Pulmonary artery endothelial cell (primary cell): ENCODE measurements around the gene GNS. TPM values are rescaled to one million over a fixed set of nuclear protein-coding genes. Genes with fewer than 3 reads are reported as not detected.
A peak's percentile ranks its signal among the peaks of the same experiment; 100 is the strongest.
"Not testable (repeated sequence)": the region's sequence is repeated elsewhere in the genome, so short reads cannot be mapped to it uniquely, and the experiment has no call there.

Source experiments
- DNase-seq: peaks from one replicate; pipeline ENCODE4 v3.0.0-alpha.2; 2011; ENCODE audit warnings: low read depth, low spot score
- total RNA-seq: library from RNA; depleted of rRNA; stranded (reverse); fragments of >200 nt; gene quantifications from 2 replicates; pipeline ENCODE4 v1.2.3, GENCODE V29; 2014

Gene GNS
- total RNA-seq, 1 donor from 2014 or later: 245 TPM

DNA sequence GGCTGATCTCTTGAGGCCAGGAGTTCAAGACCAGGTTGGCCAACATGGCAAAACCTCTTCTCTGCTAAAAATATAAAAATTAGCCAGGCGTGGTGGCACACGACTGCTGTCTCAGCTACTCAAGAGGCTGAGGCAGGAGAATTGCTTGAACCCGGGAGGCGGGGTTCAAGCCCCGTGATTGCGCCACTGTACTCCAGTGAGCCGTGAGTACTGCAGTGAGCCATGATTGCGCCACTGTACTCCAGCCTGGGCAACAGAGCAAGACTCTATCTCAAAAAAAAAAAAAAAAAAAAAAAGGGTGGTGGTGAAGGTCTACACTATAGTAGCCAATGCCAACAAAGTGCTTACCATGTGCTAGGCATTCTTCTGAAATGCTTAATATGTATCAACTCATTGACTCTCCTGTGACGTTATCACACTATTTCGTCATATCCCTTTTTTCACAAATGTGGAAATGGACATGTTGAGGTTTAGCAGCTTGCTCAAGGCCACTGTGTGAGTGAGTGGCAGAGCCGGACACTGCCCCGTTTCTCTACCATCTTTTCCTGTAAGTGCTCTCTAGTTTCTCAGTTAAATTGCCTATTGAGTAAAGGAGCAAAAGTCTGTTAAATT, 59.6 kb downstream of the GNS start:
- DNase-seq: no peak

- no peak for DNase-seq
Measured at GRCh38 chr12:64696080-64696741, 63.0 kb downstream of the GNS start.

- no peak for DNase-seq
Measured at GRCh38 chr12:64695550-64695949, 63.7 kb downstream of the GNS start.

- no peak for DNase-seq
Measured at GRCh38 chr12:64694130-64695040, 64.8 kb downstream of the GNS start.

DNA sequence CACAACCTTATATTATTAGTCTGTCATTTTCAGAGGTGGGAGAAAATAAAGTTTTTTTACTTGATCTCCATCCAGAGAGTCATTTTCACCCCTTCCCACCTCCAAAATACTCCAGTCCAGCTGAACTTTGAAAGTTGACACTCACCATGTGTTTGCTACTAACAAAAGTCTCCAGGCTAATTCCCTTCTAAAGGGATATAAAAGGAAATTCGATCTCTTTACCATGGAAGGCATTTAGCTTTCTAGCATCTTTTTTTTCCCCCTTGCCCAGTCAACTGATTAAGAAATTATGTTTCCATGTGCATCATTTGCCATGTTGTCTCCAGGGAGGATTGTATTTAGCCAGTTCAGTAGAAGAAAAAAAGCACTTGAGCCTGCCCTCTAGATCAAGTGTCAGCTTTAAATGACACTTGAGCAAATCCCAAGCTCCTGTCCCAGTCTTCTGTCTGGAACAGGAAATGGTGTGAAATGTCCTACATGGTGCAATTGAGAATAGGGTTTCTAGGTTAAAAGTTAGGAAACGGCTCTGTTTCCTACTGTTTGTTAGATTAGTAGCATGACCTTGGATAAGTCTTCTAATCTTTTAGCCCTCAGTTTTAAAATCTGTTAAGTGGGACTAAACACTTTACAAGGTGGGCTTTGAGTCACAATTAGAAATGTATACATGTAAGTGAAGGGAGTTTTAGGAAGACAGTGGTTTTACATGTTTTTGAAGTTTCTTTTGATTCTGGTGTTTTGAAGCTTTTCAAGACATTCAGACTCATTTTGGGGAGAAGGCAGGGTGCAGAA, 67.2 kb downstream of the GNS start:
- no peak for DNase-seq

GRCh38 chr12:64691227-64691794, 67.9 kb downstream of the GNS start:
- no peak for DNase-seq

DNA sequence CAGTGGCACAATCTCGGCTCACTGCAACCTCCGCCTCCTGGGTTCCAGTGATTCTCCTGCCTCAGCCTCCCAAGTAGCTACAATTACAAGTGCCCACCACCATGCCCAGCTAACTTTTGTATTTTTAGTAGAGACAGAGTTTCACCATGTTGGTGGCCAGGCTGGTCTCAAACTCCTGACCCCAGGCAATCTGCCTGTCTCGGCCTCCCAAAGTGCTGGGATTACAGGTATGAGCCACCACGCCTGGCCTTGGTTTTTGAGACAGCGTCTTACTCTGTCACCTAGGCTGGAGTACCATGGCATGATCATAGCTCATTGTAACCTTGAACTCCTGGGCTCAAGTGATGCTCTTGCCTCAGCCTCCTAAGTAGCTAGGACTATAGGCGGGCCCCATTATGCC, 69.0 kb downstream of the GNS start:
- not testable (repeated sequence) for DNase-seq

GRCh38 chr12:64688715-64689114, 70.5 kb downstream of the GNS start:
- no peak for DNase-seq

- no peak for DNase-seq
Measured at GRCh38 chr12:64688219-64688618, 71.0 kb downstream of the GNS start.

- no peak for DNase-seq
Measured at GRCh38 chr12:64687816-64688215, 71.4 kb downstream of the GNS start.

GRCh38 chr12:64685605-64686004, 73.6 kb downstream of the GNS start:
- DNase-seq: no peak

DNA sequence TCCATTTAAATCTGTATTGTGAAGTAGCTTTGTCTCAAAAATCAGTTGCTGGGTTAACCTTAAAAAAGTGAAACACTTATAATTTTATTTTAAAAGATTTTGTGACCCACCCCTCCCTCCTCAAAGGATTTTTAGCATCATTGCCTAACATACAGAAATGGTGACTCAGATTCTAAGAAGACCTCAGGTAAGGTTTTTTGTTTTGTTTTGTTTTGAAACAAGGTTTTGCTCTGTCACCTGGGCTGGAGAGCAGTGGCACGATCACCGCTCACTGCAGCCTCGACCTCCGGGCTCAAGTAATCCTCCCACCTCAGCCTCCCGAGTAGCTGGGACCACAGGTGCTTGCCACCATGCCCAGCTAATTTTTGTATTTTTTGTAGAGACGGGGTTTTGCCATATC, 74.2 kb downstream of the GNS start:
- no peak for DNase-seq

- no peak for DNase-seq
Measured at GRCh38 chr12:64683816-64684543, 75.2 kb downstream of the GNS start.

DNA sequence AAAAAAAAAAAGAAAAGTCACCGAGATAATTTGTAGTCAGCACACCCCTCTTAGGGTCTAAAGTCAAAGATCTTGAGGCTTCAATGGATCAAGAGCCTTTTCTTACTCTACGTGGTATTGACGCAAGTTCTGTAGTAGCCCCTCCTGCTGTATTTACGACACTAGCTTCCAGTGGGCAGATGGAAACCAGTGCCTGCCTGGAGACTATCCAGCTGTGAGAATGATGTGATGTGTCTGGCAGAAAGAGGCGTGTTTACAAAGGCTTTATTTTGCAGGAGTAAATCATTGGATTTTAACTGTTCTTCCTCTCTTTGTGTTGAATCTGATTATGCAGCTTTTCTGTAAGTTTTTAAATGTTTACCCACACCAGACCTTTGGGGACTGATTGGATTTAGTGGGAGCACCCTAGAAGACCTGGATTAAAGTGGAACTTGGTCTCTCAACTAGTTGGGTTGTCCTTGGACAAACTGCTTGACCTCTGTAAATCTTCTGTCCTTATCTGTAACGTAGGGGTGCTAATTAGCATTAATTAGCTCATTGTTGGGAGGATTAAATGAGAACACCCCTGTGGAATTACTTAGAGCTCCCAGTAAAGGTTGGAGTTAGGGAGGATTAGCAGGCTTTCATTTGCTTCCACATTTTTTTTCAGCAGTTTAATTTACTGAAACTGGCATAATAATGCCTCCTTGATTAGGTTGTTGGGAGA, 76.5 kb downstream of the GNS start:
- DNase-seq: no peak

DNA sequence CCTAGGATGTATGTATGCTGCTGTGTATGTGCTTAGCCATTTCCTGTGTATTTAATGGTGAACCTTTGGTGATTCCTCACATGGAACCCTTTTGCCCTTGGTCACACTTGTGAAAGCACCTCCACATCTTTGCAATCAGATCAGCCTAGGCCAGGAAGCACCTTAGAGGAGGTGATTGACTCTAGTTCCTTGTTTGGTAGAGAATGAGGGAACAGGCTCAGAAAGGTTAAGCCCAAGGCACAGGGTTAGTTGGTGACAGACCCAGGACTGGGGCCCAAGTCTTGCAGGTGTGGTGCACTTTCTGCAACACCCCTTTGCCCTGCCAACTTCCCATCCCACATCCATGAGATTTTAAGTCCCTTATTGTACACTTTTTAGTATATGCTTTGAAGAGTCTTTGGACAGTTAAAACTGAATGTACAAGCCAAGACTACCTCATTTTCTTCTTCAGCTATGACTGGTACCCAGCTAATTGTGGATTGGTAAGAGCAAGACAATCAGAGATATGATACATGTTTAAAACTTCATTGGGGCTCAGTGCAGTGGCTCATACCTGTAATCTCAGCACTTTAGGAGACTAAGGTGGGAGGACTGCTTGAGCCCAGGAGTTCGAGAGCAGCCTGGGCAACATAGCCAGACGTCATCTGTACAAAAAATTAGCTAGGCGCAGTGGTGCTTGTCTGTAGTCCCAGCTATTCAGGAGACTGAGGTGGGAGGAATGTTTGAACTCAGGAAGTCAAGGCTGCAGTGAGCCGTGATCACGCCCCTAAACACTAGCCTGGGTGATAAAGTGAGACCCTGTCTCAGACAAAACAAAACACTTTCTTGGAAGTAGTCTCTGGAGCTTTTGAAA, 77.8 kb downstream of the GNS start:
- DNase-seq: no peak

GRCh38 chr12:64680235-64680634, 79.0 kb downstream of the GNS start:
- no peak for DNase-seq

- peak; percentile 78 for DNase-seq
Measured at GRCh38 chr12:64679487-64680001, 79.7 kb downstream of the GNS start.

DNA sequence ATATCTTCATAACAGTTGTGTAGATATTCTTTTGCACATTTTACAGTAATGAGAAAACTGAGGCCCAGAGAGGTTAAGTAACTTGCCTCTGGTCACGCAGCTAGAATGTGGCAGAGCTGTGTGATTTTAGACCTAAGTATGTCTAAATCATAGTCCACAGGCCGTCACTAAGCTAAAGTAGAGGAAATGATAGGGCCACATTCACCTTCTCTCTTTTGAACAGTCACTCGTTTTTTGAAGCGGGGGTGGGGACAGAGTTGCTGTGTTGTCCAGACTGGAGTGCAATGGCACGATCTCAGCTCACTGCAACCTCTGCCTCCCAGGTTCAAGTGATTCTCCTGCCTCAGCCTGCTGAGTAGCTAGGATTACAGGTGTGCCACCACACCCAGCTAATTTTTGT, 80.4 kb downstream of the GNS start:
- no peak for DNase-seq

- DNase-seq: no peak
Measured at GRCh38 chr12:64678248-64678647, 81.0 kb downstream of the GNS start.
